Pancreas (tissue), 10 donors: Measurements from ENCODE around the gene SNN. TPM values are rescaled to one million over a fixed set of nuclear protein-coding genes. Genes with fewer than 3 reads are reported as not detected.
A peak's percentile ranks its signal among the peaks of the same experiment; 100 is the strongest.

ENCODE experiments used
- ATAC-seq, 4 donors: fragments of 200-7000 bp; cut with Tn5 transposase; one replicate each; pipeline versions ENCODE4 v1.8.0 to v1.9.1; 2020; ENCODE audit warnings: mild to moderate bottlenecking in 4 of 4, moderate library complexity in 4 of 4
- DNase-seq, 6 donors: peaks; one replicate each; pipeline ENCODE4 v3.0.0-alpha.2; 2020
- FAIRE-seq: peaks from 2 replicates; lab custom pipeline; 2012; peaks lifted over from hg19 to GRCh38; lab: Jason Lieb, UNC
- H3K27ac ChIP-seq, 4 donors: fragments of 200-600 bp; sonication (generic); 1 replicate in 3 of 4; 2 replicates in 1 of 4; pipeline versions ENCODE4 v1.5.0 to v1.8.0; 2020
- H3K27me3 ChIP-seq, 4 donors: fragments of 200-600 bp; one replicate each; pipeline ENCODE4 v1.8.0; 2021
- H3K36me3 ChIP-seq, 3 donors: fragments of 200-600 bp; sonication (generic) in 1 of 3; one replicate each; pipeline versions ENCODE4 v1.5.0 to v1.8.0; 2020 to 2021
- H3K4me1 ChIP-seq, 3 donors: fragments of 200-600 bp; one replicate each; pipeline ENCODE4 v1.8.0; 2021
- H3K4me3 ChIP-seq, 4 donors: fragments of 200-600 bp; sonication (generic) in 2 of 4; one replicate each; pipeline versions ENCODE4 v1.5.0 to v1.8.0; 2020 to 2021
- H3K9me3 ChIP-seq, 4 donors: fragments of 200-600 bp; one replicate each; pipeline ENCODE4 v1.8.0; 2021
- WGBS, 2 donors: extraction: QIAGEN DNeasy Blood & Tissue Kit; methylation state at CpG; one replicate each; pipeline ENCODE4 v1.1.7; 2013; 5-methylcytosine and 5-hydroxymethylcytosine counted together
- intact Hi-C, 3 donors: fragments of 100-400 bp; cut with DNase I; formaldehyde crosslinking; loops; one replicate each; pipeline versions ENCODE4 v1.11.1 to v1.14.2; 2022
- polyA plus RNA-seq, 2 donors: library from polyadenylated mRNA; stranded (reverse); fragments of 200-250 nt; gene quantifications; one replicate each; pipeline ENCODE4 v1.2.3, GENCODE V29; 2013
- total RNA-seq, 6 donors: library from RNA; stranded (reverse); fragmentation: NEBNext Ultra II Directional in 4 of 6; extraction: Animal tissue kit (Norgen Biotek cat#: 25700) in 4 of 6; gene quantifications; one replicate each; pipeline versions ENCODE4 v1.2.1 to v1.2.4, GENCODE V29; 2021 to 2023
- TF ChIP-seq, protein P1 (sequence below), 4 donors: fragments of 200-600 bp; sonication (generic) in 3 of 4; IDR thresholded peaks; one replicate each; pipeline versions ENCODE4 v1.5.0 to v1.8.0; 2021; ENCODE audit warnings: antibody characterized with exemption in 4 of 4
- donor health status: healthy with polysubstance abuse.
- donor health status: DM: no; HTN: no; CAD: no; lungs with moderate emphysema.
- donor health status: DM: no; HTN: no; CAD: no.
- donor health status: control.
- donor health status: control.
- donor health status: Bipolar disorder and iron deficiency.
- donor health status: DM: yes; HTN: yes; CAD: no.
- donor health status: DM: no; HTN: no; CAD: no.
- donor health status: DM: no; HTN: no; CAD: no.
- donor health status: DM: yes; HTN: yes; CAD: no.

The SNN gene
- total and polyA plus RNA-seq, 8 donors, result 3.9 to 10.6 (median 4.5) TPM

DNA sequence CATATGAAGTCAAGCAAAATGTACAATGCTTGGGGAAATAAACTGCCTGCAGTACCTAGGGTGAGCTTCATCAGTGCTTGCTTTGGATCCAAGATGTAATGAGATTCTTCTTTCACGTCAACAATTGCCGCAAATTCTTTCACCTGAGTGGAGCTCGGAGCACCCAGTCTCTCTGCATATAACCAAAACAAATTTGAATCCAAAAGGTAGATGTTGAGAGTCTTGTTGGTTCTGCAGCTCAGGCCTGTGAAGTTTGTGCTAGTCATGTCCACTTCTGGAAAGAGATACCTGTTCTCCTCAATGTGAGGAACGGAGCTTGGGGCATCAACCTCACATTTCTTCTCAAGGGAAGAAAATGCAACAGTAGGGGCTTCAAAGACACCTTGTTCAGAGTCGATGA lies 23.0 kb downstream of the SNN start:
- H3K36me3 ChIP-seq, result peaks cover 12 to 50% (median 17%) of the 10 kb centered on the region in 3 donors
- H3K4me1 ChIP-seq, result peaks cover 8 to 21% (median 13%) of the 10 kb centered on the region in 3 donors
- H3K4me3 ChIP-seq, result no peak overlapping the region
- H3K9me3 ChIP-seq, result no peaks in the 10 kb centered on the region
- WGBS, 2 donors, result 89 to 92% methylated on average over 5 of the region's 5 CpGs
- H3K27me3 ChIP-seq, result no peaks in the 10 kb centered on the region
- intact Hi-C loops, result no loop called here
- H3K27ac ChIP-seq, result no peak overlapping the region
- DNase-seq (no peak), ATAC-seq (no peak), FAIRE-seq (no peak)
- TF ChIP-seq, protein P1, sequence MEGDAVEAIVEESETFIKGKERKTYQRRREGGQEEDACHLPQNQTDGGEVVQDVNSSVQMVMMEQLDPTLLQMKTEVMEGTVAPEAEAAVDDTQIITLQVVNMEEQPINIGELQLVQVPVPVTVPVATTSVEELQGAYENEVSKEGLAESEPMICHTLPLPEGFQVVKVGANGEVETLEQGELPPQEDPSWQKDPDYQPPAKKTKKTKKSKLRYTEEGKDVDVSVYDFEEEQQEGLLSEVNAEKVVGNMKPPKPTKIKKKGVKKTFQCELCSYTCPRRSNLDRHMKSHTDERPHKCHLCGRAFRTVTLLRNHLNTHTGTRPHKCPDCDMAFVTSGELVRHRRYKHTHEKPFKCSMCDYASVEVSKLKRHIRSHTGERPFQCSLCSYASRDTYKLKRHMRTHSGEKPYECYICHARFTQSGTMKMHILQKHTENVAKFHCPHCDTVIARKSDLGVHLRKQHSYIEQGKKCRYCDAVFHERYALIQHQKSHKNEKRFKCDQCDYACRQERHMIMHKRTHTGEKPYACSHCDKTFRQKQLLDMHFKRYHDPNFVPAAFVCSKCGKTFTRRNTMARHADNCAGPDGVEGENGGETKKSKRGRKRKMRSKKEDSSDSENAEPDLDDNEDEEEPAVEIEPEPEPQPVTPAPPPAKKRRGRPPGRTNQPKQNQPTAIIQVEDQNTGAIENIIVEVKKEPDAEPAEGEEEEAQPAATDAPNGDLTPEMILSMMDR (IDR thresholded peaks at IDR 0.05), result no peak

DNA sequence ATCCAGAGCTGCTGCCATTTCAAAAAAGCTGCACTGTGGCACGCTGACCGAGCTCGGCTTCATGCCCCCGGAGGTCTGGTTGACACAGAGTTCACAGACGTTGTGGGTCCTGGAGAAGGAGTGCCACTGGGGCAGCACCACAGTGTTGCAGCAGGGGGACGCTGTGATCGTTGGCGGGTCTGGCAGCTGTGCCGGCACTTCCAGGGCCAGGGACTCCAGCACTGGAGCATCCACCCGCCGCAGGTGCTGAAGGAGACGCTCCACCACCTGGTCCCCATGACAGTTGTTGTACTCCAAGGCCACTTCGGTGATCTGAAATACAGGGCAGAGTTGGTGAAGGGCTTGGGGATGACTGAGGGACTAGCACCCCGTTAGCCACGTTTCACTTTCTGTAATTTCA lies 23.5 kb downstream of the SNN start:
- no peaks in the 10 kb centered on the region for H3K9me3 ChIP-seq
- H3K36me3 ChIP-seq, result peaks cover 12 to 50% (median 17%) of the 10 kb centered on the region in 3 donors
- no peak for ATAC-seq
- H3K4me3 ChIP-seq, result no peak overlapping the region
- TF ChIP-seq, protein P1 (IDR thresholded peaks at IDR 0.05), result no peak
- peak in 1 of 6 donors; percentile 36 for DNase-seq
- FAIRE-seq, result no peak
- intact Hi-C loops, result no loop called here
- 86 to 94% methylated on average over 15 of the region's 15 CpGs for WGBS, 2 donors
- H3K27ac ChIP-seq, result no peak overlapping the region
- no peaks in the 10 kb centered on the region for H3K27me3 ChIP-seq
- peaks cover 8 to 21% (median 13%) of the 10 kb centered on the region in 3 donors for H3K4me1 ChIP-seq

DNA sequence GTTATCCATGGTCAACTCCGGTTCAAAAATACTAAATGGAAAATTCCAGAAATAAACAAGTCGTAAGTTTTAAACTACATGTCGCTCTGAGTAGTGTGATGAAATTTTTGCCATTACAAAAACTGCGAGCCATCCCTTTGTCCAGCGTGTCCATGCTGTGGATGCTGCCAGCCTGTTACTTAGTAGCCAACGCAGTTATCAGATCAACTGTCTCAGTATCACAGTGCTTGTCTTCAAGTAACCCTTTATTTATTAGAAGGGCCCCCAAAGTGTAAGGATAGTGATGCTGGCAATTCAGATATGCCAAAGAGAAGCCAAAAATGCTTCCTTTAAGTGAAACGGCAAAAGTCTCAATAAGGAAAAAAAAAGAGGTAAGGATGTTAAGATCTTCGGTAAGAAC lies 23.9 kb downstream of the SNN start:
- no peaks in the 10 kb centered on the region for H3K27me3 ChIP-seq
- TF ChIP-seq, protein P1 (IDR thresholded peaks at IDR 0.05), result no peak
- H3K36me3 ChIP-seq, result peaks cover 12 to 50% (median 17%) of the 10 kb centered on the region in 3 donors
- FAIRE-seq (no peak), DNase-seq (no peak), ATAC-seq (no peak)
- no peak overlapping the region for H3K4me3 ChIP-seq
- WGBS, 2 donors, result 72 to 76% methylated on average over 8 of the region's 8 CpGs
- intact Hi-C loops, result no loop called here
- H3K4me1 ChIP-seq, result peaks cover 8 to 21% (median 13%) of the 10 kb centered on the region in 3 donors
- no peaks in the 10 kb centered on the region for H3K9me3 ChIP-seq
- no peak overlapping the region for H3K27ac ChIP-seq

DNA sequence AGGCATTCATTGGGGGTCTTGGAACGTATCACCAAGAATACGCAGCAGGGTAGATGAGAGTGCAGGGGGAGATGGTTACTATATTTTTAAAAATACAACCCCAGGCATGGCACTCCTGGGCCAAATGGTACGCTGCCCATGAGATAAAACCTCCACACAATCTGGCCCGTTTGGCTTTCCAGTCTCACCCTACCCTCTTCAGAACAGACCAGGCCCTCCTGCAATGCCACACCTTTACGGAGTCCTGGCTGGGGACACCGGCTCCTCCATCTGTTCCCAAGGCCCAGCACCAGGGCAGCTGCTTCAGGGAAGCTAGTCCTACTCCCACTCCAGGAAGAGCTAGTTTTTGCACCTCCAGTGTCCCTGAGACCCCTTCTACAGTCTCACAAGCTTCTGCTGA lies 24.4 kb downstream of the SNN start:
- peaks cover 8 to 50% (median 12%) of the 10 kb centered on the region in 3 donors for H3K36me3 ChIP-seq
- ATAC-seq (peak in 2 of 4 donors; percentile 12 to 32), FAIRE-seq (no peak), DNase-seq (no peak)
- H3K27ac ChIP-seq, result no peak overlapping the region
- no peak overlapping the region for H3K4me3 ChIP-seq
- WGBS, 2 donors, result 60 to 67% methylated on average over 6 of the region's 6 CpGs
- intact Hi-C loops, result no loop called here
- no peaks in the 10 kb centered on the region for H3K27me3 ChIP-seq
- H3K4me1 ChIP-seq, result peaks cover 8 to 21% (median 13%) of the 10 kb centered on the region in 3 donors
- H3K9me3 ChIP-seq, result no peaks in the 10 kb centered on the region
- TF ChIP-seq, protein P1 (IDR thresholded peaks at IDR 0.05), result no peak

DNA sequence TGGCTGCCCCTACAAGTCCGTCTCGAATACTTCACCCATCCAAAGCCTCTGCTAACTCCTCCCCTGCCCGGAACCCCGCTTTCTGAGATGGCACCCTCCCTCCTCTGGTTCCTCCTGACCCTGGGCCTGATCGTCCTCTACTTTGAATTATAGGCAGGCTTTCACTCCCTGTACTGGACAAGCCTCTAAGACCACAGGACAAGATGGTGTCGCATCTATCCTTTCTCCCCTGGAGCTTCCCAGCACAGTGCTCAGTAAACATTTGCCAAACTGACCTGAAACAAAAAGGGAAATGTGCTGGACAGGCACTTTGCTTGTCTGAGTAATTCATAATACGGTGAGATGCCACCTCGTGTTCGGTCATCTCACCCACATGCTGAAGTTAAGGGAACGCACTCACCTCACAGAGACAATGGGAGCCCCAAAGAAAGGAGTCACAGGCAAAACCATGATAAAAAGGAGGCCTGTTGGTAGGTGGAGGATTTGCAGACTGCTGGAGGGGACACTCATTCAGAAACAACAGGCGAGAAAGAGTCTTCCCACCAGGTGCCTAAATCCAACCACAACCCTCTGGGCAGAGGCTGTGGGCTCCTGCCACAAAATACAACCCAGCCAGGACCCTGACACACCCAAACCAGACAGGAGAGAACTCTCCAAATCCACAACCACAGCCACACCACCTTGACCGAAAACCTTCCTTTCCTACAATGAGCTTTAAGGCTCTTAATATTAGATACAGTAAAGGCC lies 28.2 kb downstream of the SNN start:
- intact Hi-C loops, result no loop called here
- Histone ChIP-seq H3K4me1 (peaks cover 0 to 7% (median 7%) of the 10 kb centered on the region in 3 donors), H3K9me3 (no peaks in the 10 kb centered on the region), H3K27ac (no peak overlapping the region), H3K4me3 (no peak overlapping the region), H3K36me3 (peaks cover 3 to 46% (median 9%) of the 10 kb centered on the region in 3 donors), H3K27me3 (no peaks in the 10 kb centered on the region)
- TF ChIP-seq, protein P1 (IDR thresholded peaks at IDR 0.05), result no peak
- ATAC-seq (no peak), DNase-seq (no peak), FAIRE-seq (no peak)
- WGBS, 2 donors, result 91 to 93% methylated on average over 12 of the region's 12 CpGs
